Karpas-422 (cell line): Measurements from ENCODE around the gene OR2D3. TPM values are rescaled to one million over a fixed set of nuclear protein-coding genes. Genes with fewer than 3 reads are reported as not detected.

Source experiments
- total RNA-seq: library from RNA; depleted of rRNA; stranded (reverse); fragments of >200 nt; shearing (Covaris generic); gene quantifications from 2 replicates; pipeline ENCODE4 v1.2.3, GENCODE V29; 2014; ENCODE audit warnings: low replicate concordance; rRNA removed

OR2D3 gene
- total RNA-seq, 1 experiment from 2014 or later, result not detected

Other genes starting within 250 kb of the OR2D3 start
- gene MRPL17, start 237.7 kb upstream of the OR2D3 start, total RNA-seq, result 55.4 and 67.3 TPM in 2 replicates
- gene OR2AG2, start 149.0 kb upstream of the OR2D3 start, total RNA-seq, result 0.22 and 0.48 TPM in 2 replicates
- not detected in 2 replicates for gene OR2AG1, start 138.0 kb upstream of the OR2D3 start, total RNA-seq
- gene OR6A2, start 121.3 kb upstream of the OR2D3 start, total RNA-seq, result 0.54 and 2.9 TPM in 2 replicates
- not detected in 2 replicates for gene OR10A5, start 75.3 kb upstream of the OR2D3 start, total RNA-seq
- gene OR10A2, start 57.9 kb upstream of the OR2D3 start, total RNA-seq, result not detected in 2 replicates
- gene OR10A4, start 44.4 kb upstream of the OR2D3 start, total RNA-seq, result not detected in 2 replicates
- 0.36 and 0.71 TPM in 2 replicates for gene OR2D2, start 28.5 kb upstream of the OR2D3 start, total RNA-seq
- 12.3 and 26.9 TPM in 2 replicates for gene ZNF215, start 5.4 kb downstream of the OR2D3 start, total RNA-seq
- gene ZNF214, start 99.3 kb downstream of the OR2D3 start, total RNA-seq, result not detected in 2 replicates
- 0.19 and 0.51 TPM in 2 replicates for gene NLRP14, start 99.5 kb downstream of the OR2D3 start, total RNA-seq
- gene RBMXL2, start 168.0 kb downstream of the OR2D3 start, total RNA-seq, result 0.14 TPM in 1 of 2 replicates, not detected in the other